ENCODE data around the gene PDZK1.
"Not testable (repeated sequence)": the region's sequence is repeated elsewhere in the genome, so short reads cannot be mapped to it uniquely, and the experiment has no call there.

The PDZK1 gene

DNA sequence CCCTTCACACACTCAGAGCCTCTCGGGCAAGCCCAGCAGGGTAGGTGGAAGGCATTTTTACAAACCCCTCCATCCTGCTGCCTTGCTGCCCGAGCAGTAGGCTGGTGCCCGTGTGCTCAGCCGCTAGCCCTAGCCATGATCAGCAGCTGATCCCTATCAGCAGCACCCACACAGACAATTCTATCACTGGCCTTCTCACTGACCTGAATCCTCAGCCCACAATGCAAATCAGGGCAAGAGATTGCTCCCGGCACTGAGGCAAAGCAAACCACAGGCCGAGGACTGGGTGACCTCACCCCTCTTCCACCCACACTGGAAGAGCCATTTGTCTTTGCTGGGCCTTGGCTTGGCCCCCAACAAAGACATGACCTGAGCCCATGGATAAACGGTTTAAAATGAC, 895 bp upstream of the PDZK1 start:
- DNase-seq, result no peak

GRCh38 chr1:145706086-145706664, 993 bp downstream of the PDZK1 start:
- no peak for DNase-seq

DNA sequence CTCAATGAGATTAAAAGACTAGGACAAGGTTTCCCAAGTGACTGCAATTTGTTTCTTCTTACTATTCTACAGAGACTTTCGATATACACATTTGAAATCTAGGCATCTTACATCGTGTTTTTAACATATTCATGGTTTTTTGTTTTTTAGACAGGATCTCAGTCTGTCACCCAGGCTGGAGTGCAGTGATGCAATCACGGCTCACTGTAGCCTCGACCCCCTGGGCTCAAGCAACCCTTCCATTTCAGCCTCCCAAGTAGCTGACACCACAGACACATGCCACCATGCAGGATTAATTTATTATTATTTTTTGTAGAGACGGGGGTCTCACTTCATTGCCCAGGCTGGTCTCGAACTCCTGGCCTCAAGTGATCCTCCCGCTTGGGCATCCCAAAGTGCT, 1.5 kb downstream of the PDZK1 start:
- DNase-seq, result no peak

DNA sequence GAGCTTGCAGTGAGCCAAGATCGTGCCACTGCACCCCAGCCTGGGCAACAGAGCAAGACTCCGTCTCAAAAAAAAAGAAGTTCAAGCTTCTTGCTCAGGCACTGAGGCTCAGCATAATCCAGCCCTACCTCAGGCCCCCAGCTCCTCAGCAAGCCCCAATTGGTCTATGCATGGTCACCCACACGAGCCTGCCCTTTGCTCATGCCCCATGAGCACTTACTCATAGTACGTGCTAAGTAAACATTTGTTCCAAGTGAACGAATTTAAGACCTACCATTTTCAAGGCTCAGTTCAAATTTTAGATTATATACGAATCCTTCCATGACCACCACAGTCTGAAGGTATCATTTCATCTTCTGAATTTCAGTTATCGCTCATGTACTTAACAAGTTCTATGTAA, 4.3 kb downstream of the PDZK1 start:
- DNase-seq, result no peak

DNA sequence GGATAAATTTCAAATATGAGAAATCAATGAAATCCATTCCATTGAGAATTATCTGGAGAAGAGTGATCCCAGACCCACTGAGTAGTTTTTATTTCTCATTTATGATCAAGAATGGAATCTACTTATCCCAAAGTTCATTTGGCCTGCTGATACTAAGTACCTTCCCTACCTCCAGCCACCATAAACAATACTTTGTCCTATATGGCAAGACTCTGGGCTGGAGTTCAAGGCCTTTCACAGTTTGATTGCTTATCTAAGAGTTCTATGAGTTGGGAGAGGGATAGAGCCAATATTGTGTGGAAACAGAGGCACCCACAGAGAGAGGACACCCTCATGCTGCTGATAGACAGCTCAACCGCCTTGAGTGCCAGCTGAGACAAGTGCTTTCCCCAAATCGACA, 5.1 kb downstream of the PDZK1 start:
- DNase-seq, result no peak

GRCh38 chr1:145701306-145701862, 5.8 kb downstream of the PDZK1 start:
- DNase-seq, result no peak

GRCh38 chr1:145696630-145696960, 10.6 kb downstream of the PDZK1 start:
- DNase-seq, result no peak

- no peak for DNase-seq
Observed at GRCh38 chr1:145695821-145696629, 11.1 kb downstream of the PDZK1 start.

- no peak for DNase-seq
Observed at GRCh38 chr1:145692785-145693443, 14.3 kb downstream of the PDZK1 start.

DNA sequence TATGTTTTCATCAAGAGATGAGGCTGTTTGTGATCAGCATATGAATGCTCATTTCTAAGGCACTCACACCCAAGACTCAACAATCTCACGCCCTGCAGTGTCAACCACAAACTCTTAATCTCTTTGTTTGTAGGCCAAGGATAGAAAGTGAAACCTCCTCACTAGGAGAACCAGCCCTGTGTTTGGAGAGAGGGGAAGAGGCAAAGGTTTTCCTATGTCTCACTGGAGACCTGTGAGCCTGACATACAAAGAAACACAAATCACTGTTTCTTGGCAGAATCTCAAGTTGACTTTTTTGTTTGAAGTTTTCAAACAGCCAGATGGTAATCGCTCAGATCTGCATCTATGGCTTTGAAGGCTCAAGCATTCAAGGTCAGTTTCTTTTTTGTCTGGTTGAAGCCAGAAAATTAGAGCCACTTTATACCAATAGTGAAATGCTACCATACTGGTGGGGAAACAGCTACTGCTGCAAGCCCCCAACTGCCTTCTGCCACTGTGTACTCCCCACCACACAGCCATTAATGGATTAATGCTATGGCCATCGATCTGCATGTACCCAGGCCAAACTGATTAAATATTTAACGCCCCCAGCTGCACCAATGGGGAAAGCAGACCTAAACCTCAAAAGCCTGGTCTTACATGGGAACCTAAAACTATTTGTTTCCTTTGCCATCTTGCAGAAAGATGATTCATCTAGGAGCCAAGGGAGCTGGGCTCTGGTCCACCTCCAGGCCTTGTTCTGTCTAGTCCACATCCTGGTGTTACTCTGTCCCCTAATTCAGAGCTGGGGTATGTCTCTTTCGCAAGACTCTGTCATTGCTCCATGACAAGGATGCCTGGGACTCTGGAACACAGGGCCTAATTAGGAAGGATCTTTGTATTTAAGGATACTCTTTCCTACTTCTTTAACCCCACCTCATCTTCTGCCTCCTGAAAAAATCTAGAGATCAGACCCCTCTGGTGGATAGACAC, 16.3 kb downstream of the PDZK1 start:
- no peak for DNase-seq

- DNase-seq, result no peak
Observed at GRCh38 chr1:145689922-145690321, 17.2 kb downstream of the PDZK1 start.

- no peak for DNase-seq
Observed at GRCh38 chr1:145688924-145689323, 18.2 kb downstream of the PDZK1 start.

DNA sequence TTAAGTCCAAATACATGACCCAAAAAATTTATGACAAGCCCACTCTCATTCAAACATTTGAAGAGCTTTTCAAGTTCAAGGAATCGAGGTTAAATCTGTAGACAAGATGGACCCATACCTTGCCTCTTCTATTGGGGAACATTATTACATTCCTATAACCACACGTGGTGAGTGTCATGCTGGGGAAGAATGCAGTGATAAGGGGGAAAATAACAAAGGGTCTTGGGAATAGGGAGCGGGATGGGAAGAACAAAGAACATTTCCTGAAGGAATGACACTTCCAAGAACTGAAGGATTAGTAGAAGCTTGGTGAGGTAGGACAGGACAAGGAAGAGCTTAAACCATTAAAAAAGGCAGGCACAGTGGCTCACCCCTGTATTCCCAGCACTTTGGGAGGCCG, 18.8 kb downstream of the PDZK1 start:
- no peak for DNase-seq

- DNase-seq, result not testable (repeated sequence)
Observed at GRCh38 chr1:145686078-145686477, 21.1 kb downstream of the PDZK1 start.

DNA sequence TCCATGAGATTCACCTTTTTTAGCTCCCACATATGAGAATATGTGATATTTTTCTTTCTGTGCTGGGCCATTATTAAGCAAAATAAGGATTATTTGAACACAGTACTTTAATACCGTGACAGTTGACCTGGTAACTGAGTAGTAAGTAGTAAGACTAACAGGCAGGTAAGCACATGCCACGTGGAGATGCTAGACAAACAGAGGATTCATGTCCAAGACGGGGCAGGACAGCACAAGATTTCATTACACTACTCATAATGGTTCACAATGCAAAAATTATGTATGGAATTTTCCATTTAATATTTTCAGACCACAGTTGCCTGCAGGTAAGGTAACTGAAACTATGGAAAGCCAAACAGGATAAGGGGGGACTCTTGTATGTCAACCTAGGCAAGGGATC, 22.3 kb downstream of the PDZK1 start:
- DNase-seq, result not testable (repeated sequence)

DNA sequence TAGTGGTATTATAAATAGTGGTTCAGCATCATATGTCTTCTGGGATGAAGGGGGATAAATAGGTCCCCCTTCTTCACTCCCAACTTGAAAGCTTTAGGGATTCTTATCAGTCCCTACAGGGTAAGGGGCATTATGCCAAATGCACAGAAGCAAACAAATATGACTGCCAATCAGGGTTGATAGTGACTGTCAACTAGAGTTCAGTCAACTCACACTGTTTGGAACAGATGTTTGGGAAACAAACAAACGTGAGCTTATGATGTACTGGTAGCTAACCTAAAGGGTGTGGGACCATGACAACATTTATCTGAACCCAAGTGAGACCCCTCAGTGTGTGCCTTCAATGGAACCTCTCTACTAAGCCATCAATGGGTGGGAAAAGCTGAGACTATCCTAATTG, 34.0 kb downstream of the PDZK1 start:
- DNase-seq, result not testable (repeated sequence)

DNA sequence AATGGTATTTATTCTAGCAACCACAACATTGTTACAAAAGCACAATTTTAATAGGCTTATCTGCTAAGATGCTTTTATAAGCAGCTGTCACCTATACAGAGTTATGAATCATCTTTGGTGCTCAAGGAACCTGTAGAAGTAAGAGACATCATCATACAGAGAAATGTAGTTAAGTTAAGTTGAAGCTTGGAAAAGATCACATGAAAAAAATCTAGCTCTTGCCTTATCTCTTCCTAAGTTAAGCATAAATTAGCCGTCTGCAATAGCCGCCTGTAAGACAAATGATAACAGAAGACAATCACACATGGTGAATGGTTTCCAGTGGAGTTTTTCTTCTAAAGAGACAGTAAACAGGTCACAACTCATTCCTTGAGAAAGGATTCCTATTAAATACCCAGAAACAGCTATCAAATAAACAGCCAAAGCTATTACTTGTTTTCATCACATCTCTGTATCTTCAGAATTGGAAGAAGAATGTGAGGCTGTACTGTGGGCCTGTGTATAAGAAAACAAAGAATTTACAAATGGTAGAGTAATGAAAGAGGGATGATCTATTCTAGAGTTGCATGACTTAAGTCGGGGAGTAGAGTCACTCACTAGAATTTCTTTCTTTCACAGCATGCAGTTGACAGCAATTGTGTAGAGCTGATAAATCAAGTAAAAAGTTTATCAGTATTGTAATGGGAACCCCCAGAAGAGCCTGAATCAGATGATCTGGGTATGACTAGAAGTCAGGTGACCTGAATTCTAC, 36.0 kb downstream of the PDZK1 start:
- DNase-seq, result not testable (repeated sequence)

DNA sequence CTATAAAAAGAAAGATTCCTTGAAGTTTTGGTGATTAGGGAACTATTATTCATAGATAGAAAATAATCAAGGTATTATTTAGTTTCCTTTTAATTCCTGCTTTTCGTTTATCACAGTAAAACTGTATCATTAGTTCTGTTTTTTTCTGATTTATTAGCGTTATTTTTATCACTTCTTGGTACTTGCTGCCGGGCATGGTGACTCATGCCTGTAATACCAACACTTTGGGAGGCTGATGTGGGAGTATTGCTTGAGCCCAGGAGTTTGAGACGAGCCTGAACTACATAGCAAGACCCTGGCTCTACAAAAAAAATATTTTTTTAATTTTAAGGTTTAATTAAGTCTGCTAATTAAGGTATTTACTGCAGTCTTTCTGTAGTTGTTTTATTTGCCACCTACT, 42.2 kb downstream of the PDZK1 start:
- not testable (repeated sequence) for DNase-seq

DNA sequence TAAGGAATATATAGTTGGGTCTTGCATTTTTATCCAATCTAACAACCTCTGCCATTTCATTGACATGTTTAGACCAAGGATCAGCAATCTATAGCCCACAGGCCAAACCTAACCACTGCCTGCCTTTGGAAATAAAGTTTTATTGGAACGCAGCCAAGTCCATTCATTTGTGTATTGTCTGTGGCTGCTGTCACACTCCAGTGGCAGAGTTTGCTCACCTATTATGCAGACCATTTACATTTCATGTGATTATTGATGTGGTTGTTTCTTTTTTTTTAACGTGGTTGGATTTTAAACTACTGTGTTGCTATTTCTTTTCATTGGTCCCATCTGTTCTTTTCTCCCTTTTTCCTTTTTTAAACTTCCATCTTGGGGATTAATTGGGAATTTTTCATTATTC, 44.7 kb downstream of the PDZK1 start:
- not testable (repeated sequence) for DNase-seq

- DNase-seq, result not testable (repeated sequence)
Observed at GRCh38 chr1:145656245-145656943, 50.8 kb downstream of the PDZK1 start.

GRCh38 chr1:145643990-145644389, 63.2 kb downstream of the PDZK1 start:
- DNase-seq, result not testable (repeated sequence)

All from NCI-H1694 treated with DMSO at 0.1 percent for 48 hours (cell line).